HG02943 (cell line): Measurements from ENCODE around the gene URI1.
"Not testable (repeated sequence)": the region's sequence is repeated elsewhere in the genome, so short reads cannot be mapped to it uniquely, and the experiment has no call there.

Source experiments
- ATAC-seq: cut with Tn5 transposase; IDR thresholded peaks from one replicate; pipeline ENCODE4 v1.9.1; 2021; ENCODE audit warnings: mild to moderate bottlenecking, low read depth, moderate library complexity; ENCODE audit not compliant: unreplicated experiment

The URI1 gene

GRCh38 chr19:30017172-30017571, 75.1 kb downstream of the URI1 start:
- no peak for ATAC-seq

- no peak for ATAC-seq
Measured at GRCh38 chr19:30020189-30020588, 78.2 kb downstream of the URI1 start.

GRCh38 chr19:30022659-30023058, 80.6 kb downstream of the URI1 start:
- no peak for ATAC-seq

- ATAC-seq, result no peak
Measured at GRCh38 chr19:30023330-30023729, 81.3 kb downstream of the URI1 start.

GRCh38 chr19:30024091-30024490, 82.1 kb downstream of the URI1 start:
- no peak for ATAC-seq

- ATAC-seq, result no peak
Measured at GRCh38 chr19:30026933-30027332, 84.9 kb downstream of the URI1 start.

- no peak for ATAC-seq
Measured at GRCh38 chr19:30028118-30028991, 86.3 kb downstream of the URI1 start.

GRCh38 chr19:30028992-30029343, 86.9 kb downstream of the URI1 start:
- ATAC-seq, result no peak

GRCh38 chr19:30029721-30030510, 87.9 kb downstream of the URI1 start:
- no peak for ATAC-seq

GRCh38 chr19:30034321-30034720, 92.3 kb downstream of the URI1 start:
- ATAC-seq, result no peak

- ATAC-seq, result no peak
Measured at GRCh38 chr19:30036154-30037129, 94.4 kb downstream of the URI1 start.

- ATAC-seq, result no peak
Measured at GRCh38 chr19:30037835-30038234, 95.8 kb downstream of the URI1 start.

GRCh38 chr19:30041931-30042330, 99.9 kb downstream of the URI1 start:
- ATAC-seq, result not testable (repeated sequence)

- not testable (repeated sequence) for ATAC-seq
Measured at GRCh38 chr19:30043008-30043407, 101.0 kb downstream of the URI1 start.

- no peak for ATAC-seq
Measured at GRCh38 chr19:30044273-30045248, 102.5 kb downstream of the URI1 start.

- peak; percentile 64 for ATAC-seq
Measured at GRCh38 chr19:30046522-30046921, 104.5 kb downstream of the URI1 start.

- ATAC-seq, result no peak
Measured at GRCh38 chr19:30047432-30047831, 105.4 kb downstream of the URI1 start.

- ATAC-seq, result no peak
Measured at GRCh38 chr19:30049226-30049625, 107.2 kb downstream of the URI1 start.
